Measurements from ENCODE around the gene FNTB. TPM values are rescaled to one million over a fixed set of nuclear protein-coding genes. Genes with fewer than 3 reads are reported as not detected.

Gene FNTB
- total RNA-seq, 1 donor from 2014 or later, result 13.3 TPM

DNA sequence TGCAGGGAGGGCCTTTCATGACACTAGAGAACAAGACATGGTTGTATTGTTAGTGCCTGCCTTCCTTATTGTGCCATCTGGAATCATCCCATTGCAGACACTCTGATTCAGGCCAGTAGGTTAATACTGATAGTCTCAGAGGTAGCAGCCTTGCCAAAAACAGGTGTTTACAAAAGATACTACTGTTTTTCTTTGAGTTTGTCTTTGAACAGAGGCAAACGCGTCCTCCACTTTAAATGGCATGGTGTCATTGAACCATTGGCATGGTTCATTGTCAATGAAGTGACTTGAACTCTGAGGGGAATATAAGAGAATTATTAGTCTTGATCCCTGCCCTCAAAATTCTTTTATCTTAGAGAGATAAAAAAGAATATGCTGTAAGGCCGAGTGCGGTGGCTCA lies 4.2 kb downstream of the FNTB start:
- Histone ChIP-seq H3K9me3 (no peaks in the 10 kb centered on the region), H3K27me3 (no peaks in the 10 kb centered on the region), H3K36me3 (no peaks in the 10 kb centered on the region), H3K4me1 (peaks cover 28% of the 10 kb centered on the region), H3K27ac (no peak overlapping the region), H3K4me3 (no peak overlapping the region)
- DNase-seq (ENCODE audit: extremely low spot score in 2 of 2), result no peak
- TF ChIP-seq POLR2AphosphoS5 (IDR thresholded peaks at IDR 0.05; ENCODE audit: insufficient read depth in 1 of 2, low read depth in 1 of 2) (no peak), CTCF (IDR thresholded peaks at IDR 0.05) (no peak), POLR2A (IDR thresholded peaks at IDR 0.05) (no peak)
- intact Hi-C loops (cut with DNase I), result no loop called here

DNA sequence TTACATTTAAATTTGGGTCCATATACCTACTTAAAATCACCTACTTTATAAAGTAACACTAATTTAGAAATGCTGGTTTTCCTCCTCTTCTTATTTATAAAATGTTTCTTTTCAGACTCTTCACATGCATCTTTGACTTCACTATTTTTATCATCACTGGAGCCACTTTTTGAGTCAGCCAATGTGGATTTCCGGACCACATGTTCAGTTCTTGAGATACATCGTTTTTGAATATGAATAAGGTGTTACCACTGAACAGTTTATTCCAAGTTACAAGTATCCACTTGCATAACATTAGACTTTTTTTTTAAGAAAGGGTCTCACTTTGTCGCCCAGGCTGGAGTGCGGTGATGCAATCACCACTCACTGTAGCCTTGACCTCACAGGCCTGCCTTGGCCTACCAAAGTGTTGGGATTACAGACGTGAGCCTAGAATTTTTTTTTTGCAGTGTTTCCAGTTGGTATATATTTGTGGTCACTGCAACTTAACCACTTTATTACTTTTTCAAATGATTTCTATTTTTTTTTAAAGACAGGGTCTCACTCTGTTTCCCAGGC lies 5.7 kb downstream of the FNTB start:
- DNase-seq (ENCODE audit: extremely low spot score in 2 of 2), result no peak

DNA sequence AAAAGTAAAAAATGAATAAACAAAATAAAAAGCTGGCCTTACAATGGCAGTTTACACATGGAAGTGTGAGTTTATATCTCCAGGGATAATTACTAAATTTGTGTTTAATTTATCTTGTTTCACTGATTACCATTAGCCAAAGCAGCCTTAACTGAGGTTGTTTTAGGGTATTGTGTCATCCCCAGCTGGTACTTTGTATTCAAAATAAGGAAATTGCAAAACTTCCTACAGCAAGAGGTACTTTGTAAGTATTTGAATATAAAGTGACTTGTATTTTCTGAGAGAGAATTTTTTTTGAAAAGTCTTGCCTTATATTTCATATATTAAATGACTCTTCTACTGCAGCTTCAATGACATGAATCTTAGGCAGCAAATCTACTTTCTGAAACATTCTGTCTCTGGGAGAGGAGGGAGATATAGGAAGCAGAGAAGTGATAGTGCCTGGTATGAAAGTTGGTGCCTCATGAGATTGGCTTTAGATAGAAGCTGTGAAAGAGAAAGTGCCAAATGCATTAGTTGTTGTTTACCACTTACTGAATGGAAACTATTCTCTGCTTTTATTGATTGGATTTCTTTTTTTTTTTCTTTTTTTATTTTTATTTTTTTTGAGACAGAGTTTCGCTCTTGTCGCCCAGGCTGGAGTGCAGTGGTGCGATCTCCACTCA lies 6.7 kb downstream of the FNTB start:
- peaks cover 14% of the 10 kb centered on the region for H3K4me1 ChIP-seq
- H3K9me3 ChIP-seq, result no peaks in the 10 kb centered on the region
- H3K27ac ChIP-seq, result no peak overlapping the region
- no peaks in the 10 kb centered on the region for H3K36me3 ChIP-seq
- no peak for DNase-seq (ENCODE audit: extremely low spot score in 2 of 2)
- no peak overlapping the region for H3K4me3 ChIP-seq
- TF ChIP-seq POLR2AphosphoS5 (IDR thresholded peaks at IDR 0.05; ENCODE audit: insufficient read depth in 1 of 2, low read depth in 1 of 2) (no peak), POLR2A (IDR thresholded peaks at IDR 0.05) (no peak), CTCF (IDR thresholded peaks at IDR 0.05) (no peak)
- no peaks in the 10 kb centered on the region for H3K27me3 ChIP-seq
- intact Hi-C loops (cut with DNase I), result no loop called here

More for the DNA sequence above, 5.7 kb downstream of the FNTB start:
- H3K27me3 ChIP-seq, result no peaks in the 10 kb centered on the region
- H3K4me3 ChIP-seq, result no peak overlapping the region
- H3K9me3 ChIP-seq, result no peaks in the 10 kb centered on the region
- no peak overlapping the region for H3K27ac ChIP-seq
- no peaks in the 10 kb centered on the region for H3K36me3 ChIP-seq
- peaks cover 21% of the 10 kb centered on the region for H3K4me1 ChIP-seq
- intact Hi-C loops (cut with DNase I), result no loop called here
- TF ChIP-seq POLR2A (IDR thresholded peaks at IDR 0.05) (no peak), CTCF (IDR thresholded peaks at IDR 0.05) (no peak), POLR2AphosphoS5 (IDR thresholded peaks at IDR 0.05; ENCODE audit: insufficient read depth in 1 of 2, low read depth in 1 of 2) (no peak)

DNA sequence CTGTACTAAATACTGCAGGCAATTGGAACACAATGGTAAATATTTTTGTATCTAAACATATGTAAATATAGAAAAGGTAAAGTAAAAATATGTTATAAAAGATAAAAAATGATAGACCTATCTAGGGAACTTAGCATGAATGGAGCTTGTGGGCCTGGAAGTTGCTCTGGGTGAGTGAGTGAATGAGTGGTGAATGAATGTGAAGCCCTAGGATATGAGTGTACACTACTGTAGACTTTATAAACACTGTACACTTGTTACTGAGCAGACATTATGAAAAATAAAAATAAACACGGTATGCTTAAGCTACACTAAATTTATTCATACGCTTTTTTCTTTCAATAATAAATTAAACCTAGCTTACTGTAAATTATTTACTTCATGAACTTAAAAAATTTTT lies 7.8 kb downstream of the FNTB start:
- Histone ChIP-seq H3K9me3 (no peaks in the 10 kb centered on the region), H3K4me3 (no peak overlapping the region), H3K4me1 (peaks cover 20% of the 10 kb centered on the region), H3K27ac (no peak overlapping the region), H3K36me3 (no peaks in the 10 kb centered on the region), H3K27me3 (no peaks in the 10 kb centered on the region)
- DNase-seq (ENCODE audit: extremely low spot score in 2 of 2), result no peak
- TF ChIP-seq POLR2AphosphoS5 (IDR thresholded peaks at IDR 0.05; ENCODE audit: insufficient read depth in 1 of 2, low read depth in 1 of 2) (no peak), POLR2A (IDR thresholded peaks at IDR 0.05) (no peak), CTCF (IDR thresholded peaks at IDR 0.05) (no peak)
- intact Hi-C loops (cut with DNase I), result no loop called here

- no peak overlapping the region for H3K27ac ChIP-seq
- no peak overlapping the region for H3K4me3 ChIP-seq
- TF ChIP-seq POLR2A (IDR thresholded peaks at IDR 0.05) (no peak), CTCF (IDR thresholded peaks at IDR 0.05) (no peak), POLR2AphosphoS5 (IDR thresholded peaks at IDR 0.05; ENCODE audit: insufficient read depth in 1 of 2, low read depth in 1 of 2) (no peak)
- H3K27me3 ChIP-seq, result no peaks in the 10 kb centered on the region
- H3K9me3 ChIP-seq, result no peaks in the 10 kb centered on the region
- DNase-seq (ENCODE audit: extremely low spot score in 2 of 2), result no peak
- no peaks in the 10 kb centered on the region for H3K36me3 ChIP-seq
- intact Hi-C loops (cut with DNase I), result no loop called here
- peaks cover 13% of the 10 kb centered on the region for H3K4me1 ChIP-seq
These were observed 8.6 kb downstream of the FNTB start for GRCh38 chr14:64995291-64995690.
